ENCODE data around the gene DOCK9. TPM values are rescaled to one million over a fixed set of nuclear protein-coding genes. Genes with fewer than 3 reads are reported as not detected.

DOCK9 gene
- total and polyA plus RNA-seq, 9 of the 15 experiments (the other 6 are each of a cell fraction or from before 2014, with no cell fraction given), result 3.5 to 25.3 (median 16.7) TPM

DNA sequence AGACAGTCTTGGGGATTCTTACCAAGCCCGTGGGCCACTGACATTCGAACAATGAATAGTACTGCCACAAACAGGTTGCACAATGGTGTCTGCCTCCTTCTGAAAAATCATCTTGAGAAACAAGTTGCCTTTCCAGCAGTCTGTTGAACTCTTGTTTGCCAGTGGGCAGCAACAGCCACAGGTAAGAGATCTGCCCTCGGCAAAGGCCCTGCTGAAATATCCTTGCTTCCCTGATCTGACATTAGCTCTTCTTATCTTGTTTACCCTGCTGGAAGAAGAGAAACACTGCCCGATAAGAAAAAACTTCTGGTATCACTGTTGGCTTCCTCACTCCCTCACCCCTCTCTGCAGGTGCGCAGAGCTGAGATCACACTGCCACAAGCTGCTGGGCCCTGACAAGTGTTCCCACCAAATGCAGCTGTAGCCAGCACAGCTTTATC, 2.0 kb downstream of the DOCK9 start (continued):
- TF ChIP-seq, protein P1, sequence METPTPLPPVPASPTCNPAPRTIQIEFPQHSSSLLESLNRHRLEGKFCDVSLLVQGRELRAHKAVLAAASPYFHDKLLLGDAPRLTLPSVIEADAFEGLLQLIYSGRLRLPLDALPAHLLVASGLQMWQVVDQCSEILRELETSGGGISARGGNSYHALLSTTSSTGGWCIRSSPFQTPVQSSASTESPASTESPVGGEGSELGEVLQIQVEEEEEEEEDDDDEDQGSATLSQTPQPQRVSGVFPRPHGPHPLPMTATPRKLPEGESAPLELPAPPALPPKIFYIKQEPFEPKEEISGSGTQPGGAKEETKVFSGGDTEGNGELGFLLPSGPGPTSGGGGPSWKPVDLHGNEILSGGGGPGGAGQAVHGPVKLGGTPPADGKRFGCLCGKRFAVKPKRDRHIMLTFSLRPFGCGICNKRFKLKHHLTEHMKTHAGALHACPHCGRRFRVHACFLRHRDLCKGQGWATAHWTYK (CRISPR knock-in tag; IDR thresholded peaks at IDR 0.05), result no peak
- TF ChIP-seq ZNF197 (CRISPR knock-in tag; IDR thresholded peaks at IDR 0.05; ENCODE audit: low read depth) (no peak), NRF1 (conservative IDR thresholded peaks at IDR 0.05 in 1 of 2, IDR thresholded peaks at IDR 0.05 in 1 of 2) (peak; percentile 70 to 74), ZBED1 (IDR thresholded peaks at IDR 0.05) (no peak), ZNF445 (CRISPR knock-in tag; IDR thresholded peaks at IDR 0.05; ENCODE audit: low read depth) (no peak), BCOR (IDR thresholded peaks at IDR 0.05) (0 out of 2 replicates have a peak, but pooled peaks have one; percentile 24), CHD2 (IDR thresholded peaks at IDR 0.05; ENCODE audit: low read depth, low read length) (no peak), BHLHE40 (IDR thresholded peaks at IDR 0.05; ENCODE audit: low read length) (peak; percentile 50), WHSC1 (IDR thresholded peaks at IDR 0.05; ENCODE audit: low read length) (no peak), RBM15 (IDR thresholded peaks at IDR 0.05; ENCODE audit: insufficient read depth, low read length) (no peak), MTA2 (IDR thresholded peaks at IDR 0.05; ENCODE audit: low read depth) (peak; percentile 91), LARP7 (IDR thresholded peaks at IDR 0.05) (no peak)
- TF ChIP-seq, protein P2, sequence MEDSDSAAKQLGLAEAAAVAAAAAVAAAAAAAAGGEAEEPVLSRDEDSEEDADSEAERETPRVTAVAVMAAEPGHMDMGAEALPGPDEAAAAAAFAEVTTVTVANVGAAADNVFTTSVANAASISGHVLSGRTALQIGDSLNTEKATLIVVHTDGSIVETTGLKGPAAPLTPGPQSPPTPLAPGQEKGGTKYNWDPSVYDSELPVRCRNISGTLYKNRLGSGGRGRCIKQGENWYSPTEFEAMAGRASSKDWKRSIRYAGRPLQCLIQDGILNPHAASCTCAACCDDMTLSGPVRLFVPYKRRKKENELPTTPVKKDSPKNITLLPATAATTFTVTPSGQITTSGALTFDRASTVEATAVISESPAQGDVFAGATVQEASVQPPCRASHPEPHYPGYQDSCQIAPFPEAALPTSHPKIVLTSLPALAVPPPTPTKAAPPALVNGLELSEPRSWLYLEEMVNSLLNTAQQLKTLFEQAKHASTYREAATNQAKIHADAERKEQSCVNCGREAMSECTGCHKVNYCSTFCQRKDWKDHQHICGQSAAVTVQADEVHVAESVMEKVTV (CRISPR knock-in tag; IDR thresholded peaks at IDR 0.05), result no peak
- TF ChIP-seq, protein P3, sequence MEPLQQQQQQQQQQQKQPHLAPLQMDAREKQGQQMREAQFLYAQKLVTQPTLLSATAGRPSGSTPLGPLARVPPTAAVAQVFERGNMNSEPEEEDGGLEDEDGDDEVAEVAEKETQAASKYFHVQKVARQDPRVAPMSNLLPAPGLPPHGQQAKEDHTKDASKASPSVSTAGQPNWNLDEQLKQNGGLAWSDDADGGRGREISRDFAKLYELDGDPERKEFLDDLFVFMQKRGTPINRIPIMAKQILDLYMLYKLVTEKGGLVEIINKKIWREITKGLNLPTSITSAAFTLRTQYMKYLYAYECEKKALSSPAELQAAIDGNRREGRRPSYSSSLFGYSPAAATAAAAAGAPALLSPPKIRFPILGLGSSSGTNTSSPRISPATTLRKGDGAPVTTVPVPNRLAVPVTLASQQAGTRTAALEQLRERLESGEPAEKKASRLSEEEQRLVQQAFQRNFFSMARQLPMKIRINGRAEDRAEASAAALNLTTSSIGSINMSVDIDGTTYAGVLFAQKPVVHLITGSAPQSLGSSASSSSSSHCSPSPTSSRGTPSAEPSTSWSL (CRISPR knock-in tag; IDR thresholded peaks at IDR 0.05; ENCODE audit: borderline replicate concordance), result no peak
- TF ChIP-seq, protein P4, sequence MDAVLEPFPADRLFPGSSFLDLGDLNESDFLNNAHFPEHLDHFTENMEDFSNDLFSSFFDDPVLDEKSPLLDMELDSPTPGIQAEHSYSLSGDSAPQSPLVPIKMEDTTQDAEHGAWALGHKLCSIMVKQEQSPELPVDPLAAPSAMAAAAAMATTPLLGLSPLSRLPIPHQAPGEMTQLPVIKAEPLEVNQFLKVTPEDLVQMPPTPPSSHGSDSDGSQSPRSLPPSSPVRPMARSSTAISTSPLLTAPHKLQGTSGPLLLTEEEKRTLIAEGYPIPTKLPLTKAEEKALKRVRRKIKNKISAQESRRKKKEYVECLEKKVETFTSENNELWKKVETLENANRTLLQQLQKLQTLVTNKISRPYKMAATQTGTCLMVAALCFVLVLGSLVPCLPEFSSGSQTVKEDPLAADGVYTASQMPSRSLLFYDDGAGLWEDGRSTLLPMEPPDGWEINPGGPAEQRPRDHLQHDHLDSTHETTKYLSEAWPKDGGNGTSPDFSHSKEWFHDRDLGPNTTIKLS (IDR thresholded peaks at IDR 0.05; ENCODE audit: borderline replicate concordance, low read depth), result no peak
- TF ChIP-seq, protein P5, sequence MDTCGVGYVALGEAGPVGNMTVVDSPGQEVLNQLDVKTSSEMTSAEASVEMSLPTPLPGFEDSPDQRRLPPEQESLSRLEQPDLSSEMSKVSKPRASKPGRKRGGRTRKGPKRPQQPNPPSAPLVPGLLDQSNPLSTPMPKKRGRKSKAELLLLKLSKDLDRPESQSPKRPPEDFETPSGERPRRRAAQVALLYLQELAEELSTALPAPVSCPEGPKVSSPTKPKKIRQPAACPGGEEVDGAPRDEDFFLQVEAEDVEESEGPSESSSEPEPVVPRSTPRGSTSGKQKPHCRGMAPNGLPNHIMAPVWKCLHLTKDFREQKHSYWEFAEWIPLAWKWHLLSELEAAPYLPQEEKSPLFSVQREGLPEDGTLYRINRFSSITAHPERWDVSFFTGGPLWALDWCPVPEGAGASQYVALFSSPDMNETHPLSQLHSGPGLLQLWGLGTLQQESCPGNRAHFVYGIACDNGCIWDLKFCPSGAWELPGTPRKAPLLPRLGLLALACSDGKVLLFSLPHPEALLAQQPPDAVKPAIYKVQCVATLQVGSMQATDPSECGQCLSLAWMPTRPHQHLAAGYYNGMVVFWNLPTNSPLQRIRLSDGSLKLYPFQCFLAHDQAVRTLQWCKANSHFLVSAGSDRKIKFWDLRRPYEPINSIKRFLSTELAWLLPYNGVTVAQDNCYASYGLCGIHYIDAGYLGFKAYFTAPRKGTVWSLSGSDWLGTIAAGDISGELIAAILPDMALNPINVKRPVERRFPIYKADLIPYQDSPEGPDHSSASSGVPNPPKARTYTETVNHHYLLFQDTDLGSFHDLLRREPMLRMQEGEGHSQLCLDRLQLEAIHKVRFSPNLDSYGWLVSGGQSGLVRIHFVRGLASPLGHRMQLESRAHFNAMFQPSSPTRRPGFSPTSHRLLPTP (IDR thresholded peaks at IDR 0.05; ENCODE audit: borderline replicate concordance, extremely low read depth, insufficient read length), result no peak
- TF ChIP-seq, protein P6, sequence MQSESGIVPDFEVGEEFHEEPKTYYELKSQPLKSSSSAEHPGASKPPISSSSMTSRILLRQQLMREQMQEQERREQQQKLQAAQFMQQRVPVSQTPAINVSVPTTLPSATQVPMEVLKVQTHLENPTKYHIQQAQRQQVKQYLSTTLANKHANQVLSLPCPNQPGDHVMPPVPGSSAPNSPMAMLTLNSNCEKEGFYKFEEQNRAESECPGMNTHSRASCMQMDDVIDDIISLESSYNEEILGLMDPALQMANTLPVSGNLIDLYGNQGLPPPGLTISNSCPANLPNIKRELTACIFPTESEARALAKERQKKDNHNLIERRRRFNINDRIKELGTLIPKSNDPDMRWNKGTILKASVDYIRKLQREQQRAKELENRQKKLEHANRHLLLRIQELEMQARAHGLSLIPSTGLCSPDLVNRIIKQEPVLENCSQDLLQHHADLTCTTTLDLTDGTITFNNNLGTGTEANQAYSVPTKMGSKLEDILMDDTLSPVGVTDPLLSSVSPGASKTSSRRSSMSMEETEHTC (IDR thresholded peaks at IDR 0.05), result no peak
- TF ChIP-seq, protein P7, sequence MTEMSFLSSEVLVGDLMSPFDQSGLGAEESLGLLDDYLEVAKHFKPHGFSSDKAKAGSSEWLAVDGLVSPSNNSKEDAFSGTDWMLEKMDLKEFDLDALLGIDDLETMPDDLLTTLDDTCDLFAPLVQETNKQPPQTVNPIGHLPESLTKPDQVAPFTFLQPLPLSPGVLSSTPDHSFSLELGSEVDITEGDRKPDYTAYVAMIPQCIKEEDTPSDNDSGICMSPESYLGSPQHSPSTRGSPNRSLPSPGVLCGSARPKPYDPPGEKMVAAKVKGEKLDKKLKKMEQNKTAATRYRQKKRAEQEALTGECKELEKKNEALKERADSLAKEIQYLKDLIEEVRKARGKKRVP (CRISPR knock-in tag; IDR thresholded peaks at IDR 0.05), result no peak

Measured in K562 (cell line).